GM12878 (cell line): ENCODE measurements around the gene ELP1. TPM values are rescaled to one million over a fixed set of nuclear protein-coding genes. Genes with fewer than 3 reads are reported as not detected.

Experiments
- polyA plus RNA-seq, 11 experiments: library from polyadenylated mRNA; depleted of rRNA in 4 of 11; unstranded in 6 of 11; stranded (reverse) in 5 of 11; fragments of >200 nt; fragmentation: Nextera tagmentation in 4 of 11; fragmentation: Illumina TruSeq in 1 of 11; extraction: Ambion mirVana in 4 of 11; extraction: Trizol in 1 of 11; gene quantifications; 1 replicate in 1 of 11; 2 replicates in 10 of 11; pipeline versions ENCODE4 v1.2.1 to v1.2.3, GENCODE V29; 2011 to 2016; ENCODE audit warnings: inconsistent platforms in 2 of 11, missing spikeins in 2 of 11, low read depth in 1 of 11
- small RNA-seq: library from RNA; depleted of rRNA; stranded (forward); fragments of <200 nt; gene quantifications from one replicate; pipeline ENCODE3, GENCODE V24; 2014
- total RNA-seq, 4 experiments: library from RNA; depleted of rRNA in 3 of 4; stranded (reverse); fragments of >200 nt in 3 of 4; fragmentation: Illumina TruSeq in 1 of 4; extraction: Trizol in 1 of 4; gene quantifications; 2 replicates each; pipeline versions ENCODE4 v1.2.1 to v1.2.3, GENCODE V29; 2013 to 2021

ELP1 gene
- total and polyA plus RNA-seq, 10 of the 15 experiments (the other 5 are each of a cell fraction or from before 2014, with no cell fraction given), result 9.7 to 29.9 (median 26.0) TPM

Small RNAs within 50 kb of the gene (small RNA-seq; reads per million reads assigned to genes)
- not detected for gene AL359692.1

Other genes with a start within 250 kb of the ELP1 start
- not detected in 2 replicates for gene ACTL7B, start 78.1 kb downstream of the ELP1 start, total RNA-seq (2014; rRNA removed)
- gene ACTL7B, start 78.1 kb downstream of the ELP1 start, total RNA-seq (2014; rRNA removed; fragmentation: Illumina TruSeq; extraction: Trizol), result not detected in 2 replicates
- not detected in 2 replicates for gene ACTL7B, start 78.1 kb downstream of the ELP1 start, total RNA-seq (2021)
- not detected in 2 replicates for gene ACTL7B, start 78.1 kb downstream of the ELP1 start, polyA plus RNA-seq (2011; rRNA removed)
- not detected in 2 replicates for gene ACTL7B, start 78.1 kb downstream of the ELP1 start, polyA plus RNA-seq (2014; fragmentation: Illumina TruSeq; extraction: Trizol)
- gene ACTL7B, start 78.1 kb downstream of the ELP1 start, polyA plus RNA-seq (2014; fragmentation: Nextera tagmentation; extraction: Ambion mirVana), result not detected
- gene ACTL7B, start 78.1 kb downstream of the ELP1 start, polyA plus RNA-seq (2014; rRNA removed), result not detected in 2 replicates
- gene ACTL7B, start 78.1 kb downstream of the ELP1 start, polyA plus RNA-seq (2016; fragmentation: Nextera tagmentation; extraction: Ambion mirVana), result not detected
- gene ACTL7A, start 71.9 kb downstream of the ELP1 start, total RNA-seq (2014; rRNA removed), result 0.05 TPM in 1 of 2 replicates, not detected in the other
- gene ACTL7A, start 71.9 kb downstream of the ELP1 start, total RNA-seq (2014; rRNA removed; fragmentation: Illumina TruSeq; extraction: Trizol), result not detected in 2 replicates
- not detected in 2 replicates for gene ACTL7A, start 71.9 kb downstream of the ELP1 start, total RNA-seq (2021)
- gene ACTL7A, start 71.9 kb downstream of the ELP1 start, polyA plus RNA-seq (2011; rRNA removed), result not detected in 2 replicates
- gene ACTL7A, start 71.9 kb downstream of the ELP1 start, polyA plus RNA-seq (2014; fragmentation: Illumina TruSeq; extraction: Trizol), result not detected in 2 replicates
- not detected for gene ACTL7A, start 71.9 kb downstream of the ELP1 start, polyA plus RNA-seq (2014; fragmentation: Nextera tagmentation; extraction: Ambion mirVana)
- not detected in 2 replicates for gene ACTL7A, start 71.9 kb downstream of the ELP1 start, polyA plus RNA-seq (2014; rRNA removed)
- not detected for gene ACTL7A, start 71.9 kb downstream of the ELP1 start, polyA plus RNA-seq (2016; fragmentation: Nextera tagmentation; extraction: Ambion mirVana)
- gene ABITRAM, start 276 bp upstream of the ELP1 start, total RNA-seq (2014; rRNA removed), result 5.1 and 5.2 TPM in 2 replicates
- gene ABITRAM, start 276 bp upstream of the ELP1 start, total RNA-seq (2014; rRNA removed; fragmentation: Illumina TruSeq; extraction: Trizol), result 9.9 and 11.7 TPM in 2 replicates
- 7.7 and 7.8 TPM in 2 replicates for gene ABITRAM, start 276 bp upstream of the ELP1 start, total RNA-seq (2021)
- 18.4 and 23.6 TPM in 2 replicates for gene ABITRAM, start 276 bp upstream of the ELP1 start, polyA plus RNA-seq (2011; rRNA removed)
- gene ABITRAM, start 276 bp upstream of the ELP1 start, polyA plus RNA-seq (2014; fragmentation: Illumina TruSeq; extraction: Trizol), result 17.3 TPM in 2 replicates
- 1 to 10 TPM; 8.5 to 8.8 TPM for gene ABITRAM, start 276 bp upstream of the ELP1 start, polyA plus RNA-seq (2014; fragmentation: Nextera tagmentation; extraction: Ambion mirVana)
- 8.3 and 9.5 TPM in 2 replicates for gene ABITRAM, start 276 bp upstream of the ELP1 start, polyA plus RNA-seq (2014; rRNA removed)
- 10 to 100 TPM; 15.3 to 18.3 TPM for gene ABITRAM, start 276 bp upstream of the ELP1 start, polyA plus RNA-seq (2016; fragmentation: Nextera tagmentation; extraction: Ambion mirVana)
- gene CTNNAL1, start 79.4 kb upstream of the ELP1 start, total RNA-seq (2014; rRNA removed), result 34.5 and 46.3 TPM in 2 replicates
- 56.8 and 61.5 TPM in 2 replicates for gene CTNNAL1, start 79.4 kb upstream of the ELP1 start, total RNA-seq (2014; rRNA removed; fragmentation: Illumina TruSeq; extraction: Trizol)
- 41.9 and 43.4 TPM in 2 replicates for gene CTNNAL1, start 79.4 kb upstream of the ELP1 start, total RNA-seq (2021)
- gene CTNNAL1, start 79.4 kb upstream of the ELP1 start, polyA plus RNA-seq (2011; rRNA removed), result 16.3 and 26.1 TPM in 2 replicates
- 53.8 and 54.9 TPM in 2 replicates for gene CTNNAL1, start 79.4 kb upstream of the ELP1 start, polyA plus RNA-seq (2014; fragmentation: Illumina TruSeq; extraction: Trizol)
- 10 to 100 TPM; 27.2 to 48.4 TPM for gene CTNNAL1, start 79.4 kb upstream of the ELP1 start, polyA plus RNA-seq (2014; fragmentation: Nextera tagmentation; extraction: Ambion mirVana)
- gene CTNNAL1, start 79.4 kb upstream of the ELP1 start, polyA plus RNA-seq (2014; rRNA removed), result 23.8 and 27.6 TPM in 2 replicates
- 10 to 100 TPM; 77.5 to 82.5 TPM for gene CTNNAL1, start 79.4 kb upstream of the ELP1 start, polyA plus RNA-seq (2016; fragmentation: Nextera tagmentation; extraction: Ambion mirVana)
- 15.1 and 19.0 TPM in 2 replicates for gene TMEM245, start 185.8 kb upstream of the ELP1 start, total RNA-seq (2014; rRNA removed)
- gene TMEM245, start 185.8 kb upstream of the ELP1 start, total RNA-seq (2014; rRNA removed; fragmentation: Illumina TruSeq; extraction: Trizol), result 21.5 and 23.0 TPM in 2 replicates
- 19.2 and 20.0 TPM in 2 replicates for gene TMEM245, start 185.8 kb upstream of the ELP1 start, total RNA-seq (2021)
- 36.1 and 39.5 TPM in 2 replicates for gene TMEM245, start 185.8 kb upstream of the ELP1 start, polyA plus RNA-seq (2011; rRNA removed)
- 21.3 and 26.9 TPM in 2 replicates for gene TMEM245, start 185.8 kb upstream of the ELP1 start, polyA plus RNA-seq (2014; fragmentation: Illumina TruSeq; extraction: Trizol)
- gene TMEM245, start 185.8 kb upstream of the ELP1 start, polyA plus RNA-seq (2014; fragmentation: Nextera tagmentation; extraction: Ambion mirVana), result 10 to 100 TPM in 1 of 2 experiments, 1 to 10 TPM in 1; 7.4 to 11.0 TPM
- 11.8 and 14.9 TPM in 2 replicates for gene TMEM245, start 185.8 kb upstream of the ELP1 start, polyA plus RNA-seq (2014; rRNA removed)
- gene TMEM245, start 185.8 kb upstream of the ELP1 start, polyA plus RNA-seq (2016; fragmentation: Nextera tagmentation; extraction: Ambion mirVana), result 10 to 100 TPM; 18.9 to 19.2 TPM
- under 0.01 TPM in 1 of 2 replicates, not detected in the other for gene FRRS1L, start 233.1 kb upstream of the ELP1 start, total RNA-seq (2014; rRNA removed)
- gene FRRS1L, start 233.1 kb upstream of the ELP1 start, total RNA-seq (2014; rRNA removed; fragmentation: Illumina TruSeq; extraction: Trizol), result not detected in 2 replicates
- gene FRRS1L, start 233.1 kb upstream of the ELP1 start, total RNA-seq (2021), result not detected in 2 replicates
- gene FRRS1L, start 233.1 kb upstream of the ELP1 start, polyA plus RNA-seq (2011; rRNA removed), result not detected in 2 replicates
- not detected in 2 replicates for gene FRRS1L, start 233.1 kb upstream of the ELP1 start, polyA plus RNA-seq (2014; fragmentation: Illumina TruSeq; extraction: Trizol)
- not detected for gene FRRS1L, start 233.1 kb upstream of the ELP1 start, polyA plus RNA-seq (2014; fragmentation: Nextera tagmentation; extraction: Ambion mirVana)
- gene FRRS1L, start 233.1 kb upstream of the ELP1 start, polyA plus RNA-seq (2014; rRNA removed), result not detected in 2 replicates
- gene FRRS1L, start 233.1 kb upstream of the ELP1 start, polyA plus RNA-seq (2016; fragmentation: Nextera tagmentation; extraction: Ambion mirVana), result not detected